Measurements from ENCODE around the gene FMO4.
"Not testable (repeated sequence)": the region's sequence is repeated elsewhere in the genome, so short reads cannot be mapped to it uniquely, and the experiment has no call there.

FMO4 gene

DNA sequence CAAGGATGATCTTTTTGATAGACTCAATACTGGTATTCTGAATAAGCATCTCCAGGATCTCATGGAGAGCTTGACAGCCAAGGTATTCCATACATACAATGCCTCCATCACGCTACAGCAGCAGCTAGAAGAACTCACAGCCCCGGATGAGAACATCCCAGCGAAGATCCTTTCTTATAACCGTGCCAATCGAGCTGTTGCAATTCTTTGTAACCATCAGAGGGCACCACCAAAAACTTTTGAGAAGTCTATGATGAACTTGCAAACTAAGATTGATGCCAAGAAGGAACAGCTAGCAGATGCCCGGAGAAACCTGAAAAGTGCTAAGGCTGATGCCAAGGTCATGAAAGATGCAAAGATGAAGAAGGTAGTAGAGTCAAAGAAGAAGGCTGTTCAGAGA lies 25.4 kb downstream of the FMO4 start:
- not testable (repeated sequence) for DNase-seq

DNA sequence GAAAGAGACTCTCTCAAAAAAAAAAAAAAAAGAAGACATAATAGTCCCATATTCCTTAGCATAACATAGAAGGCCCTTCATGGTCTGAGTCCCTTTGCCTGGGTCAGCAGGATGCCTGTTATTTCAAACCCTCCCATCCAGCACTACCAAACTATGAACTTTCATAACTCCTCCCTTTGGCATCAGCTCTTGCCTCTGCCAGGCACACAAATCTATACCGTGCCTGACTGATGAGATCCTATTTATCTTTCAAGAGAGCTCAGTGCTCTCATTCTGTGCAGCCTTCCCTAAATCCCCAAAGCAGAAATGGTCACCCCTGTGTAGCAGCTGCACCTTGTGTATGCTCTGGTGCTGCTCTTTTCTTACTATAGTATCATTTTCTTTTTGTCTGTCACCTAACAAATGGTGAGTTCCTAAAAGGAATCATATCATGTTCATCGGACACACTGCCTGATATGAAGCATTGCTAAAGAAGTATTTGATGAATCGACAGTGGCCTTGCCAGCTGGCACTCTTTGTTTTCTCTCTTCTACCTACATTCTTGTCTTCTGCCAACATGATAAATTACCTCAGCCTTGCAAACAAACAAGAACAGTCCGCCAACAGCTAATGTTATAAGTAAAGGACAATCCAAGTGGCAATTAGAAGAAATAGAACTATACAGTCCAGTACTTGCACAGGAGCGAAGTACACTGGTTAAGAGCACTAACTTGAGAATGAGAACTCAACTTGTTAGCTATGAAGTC lies 29.9 kb downstream of the FMO4 start:
- DNase-seq: no peak

DNA sequence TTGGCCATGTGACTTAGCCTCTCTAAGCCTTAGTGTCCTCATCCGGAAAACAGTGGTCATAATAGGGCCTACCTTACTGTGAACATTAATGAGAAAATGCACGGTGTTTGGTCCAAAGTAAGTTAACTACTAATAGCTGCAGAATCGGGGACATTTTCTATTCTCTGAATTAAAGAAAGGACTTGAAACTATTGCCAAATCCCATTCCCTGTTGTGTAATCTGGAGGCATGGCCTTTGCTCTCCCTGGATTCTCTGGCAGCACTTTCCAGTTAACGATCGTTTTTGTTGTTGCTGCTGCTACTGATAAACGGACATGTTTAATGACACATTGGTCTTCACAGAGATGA lies 30.5 kb downstream of the FMO4 start:
- no peak for DNase-seq

DNA sequence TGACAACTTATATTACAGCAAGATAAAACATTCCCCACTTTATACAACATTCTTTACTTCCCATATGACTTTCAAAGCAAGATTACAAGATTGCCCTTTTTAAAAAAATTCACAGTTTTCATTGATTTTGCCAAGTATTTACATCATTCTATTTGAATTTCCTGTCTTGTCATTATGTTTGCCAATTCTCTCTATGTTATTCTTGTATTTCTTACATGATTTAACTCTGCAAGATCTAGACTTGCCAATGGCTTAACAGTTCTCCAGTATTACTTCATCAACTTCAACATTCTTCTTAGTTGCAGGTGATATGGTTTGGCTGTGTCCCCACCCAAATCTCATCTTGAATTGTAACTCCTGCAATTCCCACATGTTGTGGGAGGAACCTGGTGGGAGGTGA lies 31.6 kb downstream of the FMO4 start:
- no peak for DNase-seq

DNA sequence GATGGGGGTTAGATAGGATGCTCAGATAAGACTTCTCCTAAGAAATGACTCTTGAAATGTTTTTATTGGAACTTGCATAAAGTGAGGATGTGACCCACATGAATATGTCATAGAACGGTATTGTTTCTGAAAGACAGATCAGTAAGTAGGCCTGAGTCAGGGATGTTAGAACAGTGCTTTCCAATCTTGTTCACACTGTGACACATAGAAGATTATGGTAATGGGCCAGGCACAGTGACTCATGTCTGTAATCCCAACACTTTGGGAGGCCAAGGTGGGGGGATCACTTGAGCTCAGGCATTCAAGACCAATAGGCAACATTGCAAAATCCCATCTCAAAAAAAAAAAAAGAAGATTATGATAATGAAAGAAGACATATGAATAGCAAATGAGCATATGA lies 32.9 kb downstream of the FMO4 start:
- no peak for DNase-seq

DNA sequence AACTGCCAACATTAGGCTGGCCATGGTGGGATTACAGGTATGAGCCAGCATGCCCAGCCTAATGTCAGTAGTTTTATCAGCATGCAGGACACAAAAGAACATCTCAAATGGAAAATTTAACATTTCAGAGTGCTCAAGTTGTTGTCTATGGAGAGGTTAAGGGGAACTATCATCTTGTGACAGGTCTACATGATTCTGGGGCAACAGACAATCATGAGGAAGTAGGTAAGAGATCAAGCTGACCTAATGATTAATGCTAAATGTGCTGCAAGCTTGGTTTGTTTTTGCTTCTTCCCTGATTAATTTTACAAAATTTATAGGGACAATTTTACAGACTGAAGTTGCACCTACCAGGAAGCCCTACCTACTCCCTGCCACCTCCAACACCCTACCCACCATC lies 36.6 kb downstream of the FMO4 start:
- no peak for DNase-seq

DNA sequence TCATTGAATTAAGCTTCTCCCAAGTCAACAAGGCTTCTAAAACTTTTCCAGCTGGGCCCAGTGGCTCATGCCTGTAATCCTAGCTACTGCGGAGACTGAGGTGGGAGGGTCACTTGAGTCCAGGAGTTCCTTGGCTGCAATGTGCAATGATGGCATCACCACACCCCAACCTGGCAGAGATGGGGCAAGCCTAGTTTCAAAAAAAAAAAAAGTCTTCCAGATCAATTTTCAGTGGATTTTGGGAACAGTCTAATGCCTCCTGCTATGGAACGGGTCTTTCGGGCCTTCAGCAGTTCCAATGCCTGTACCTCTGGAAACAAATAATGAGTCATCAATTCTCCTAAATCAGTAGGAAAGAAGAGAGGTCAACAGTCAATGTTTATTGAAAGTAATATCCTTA lies 38.0 kb downstream of the FMO4 start:
- DNase-seq: no peak

DNA sequence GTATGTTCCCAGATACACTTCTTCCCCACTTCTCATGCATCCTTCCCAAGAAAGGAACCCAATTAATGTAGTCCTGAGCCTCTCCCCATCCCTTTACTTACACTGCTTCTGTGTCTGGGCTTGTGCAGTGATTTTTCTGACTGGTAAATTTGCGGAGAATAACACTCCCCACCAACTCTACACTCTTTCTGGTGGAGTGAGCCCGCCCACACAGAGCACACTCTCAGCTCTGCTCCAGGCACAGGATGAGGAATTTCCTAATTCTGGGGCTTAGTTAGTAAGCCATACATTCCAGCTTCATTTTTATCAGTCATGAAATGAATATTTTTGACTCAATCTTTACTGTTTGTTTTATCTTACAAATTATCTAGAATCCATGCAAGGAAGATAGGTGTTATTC lies 38.6 kb downstream of the FMO4 start:
- no peak for DNase-seq

DNA sequence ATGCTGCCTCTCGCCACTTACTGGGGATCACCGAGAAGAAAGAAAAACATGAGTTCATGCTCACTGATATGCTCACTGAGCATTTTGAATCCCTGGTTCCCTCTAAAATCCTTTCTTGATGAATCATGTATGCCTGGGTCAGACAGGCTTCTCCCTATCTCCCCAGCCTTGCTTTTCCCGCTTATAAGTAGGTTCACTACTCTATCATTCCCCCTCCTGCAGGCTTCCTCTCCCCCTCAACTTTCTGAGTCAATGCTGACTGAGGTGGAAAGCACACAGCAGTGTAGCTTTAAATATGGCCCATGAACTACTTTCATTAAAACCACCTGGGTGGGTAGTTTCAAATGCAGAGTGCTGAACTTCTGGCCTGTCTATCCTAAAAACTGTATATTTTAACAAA lies 41.7 kb downstream of the FMO4 start:
- DNase-seq: no peak

DNA sequence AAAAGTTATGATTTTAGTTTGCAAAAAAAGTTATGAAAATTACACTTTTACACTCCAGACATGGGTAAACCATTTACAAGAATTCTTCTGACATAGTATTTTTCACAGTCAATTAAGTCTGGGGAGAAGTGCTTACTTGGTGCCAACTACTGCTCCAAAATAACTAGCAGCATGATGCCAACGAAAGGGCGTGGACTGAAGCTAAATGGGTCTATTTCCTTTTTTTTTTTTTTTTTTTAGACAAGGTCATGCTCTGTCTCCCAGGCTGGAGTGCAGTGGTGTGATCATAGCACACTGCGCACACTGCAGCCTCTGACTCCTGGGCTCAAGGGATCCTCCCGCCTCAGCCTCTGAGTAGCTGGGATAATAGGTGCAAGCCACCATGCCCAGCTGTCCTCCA lies 43.2 kb downstream of the FMO4 start:
- no peak for DNase-seq

DNA sequence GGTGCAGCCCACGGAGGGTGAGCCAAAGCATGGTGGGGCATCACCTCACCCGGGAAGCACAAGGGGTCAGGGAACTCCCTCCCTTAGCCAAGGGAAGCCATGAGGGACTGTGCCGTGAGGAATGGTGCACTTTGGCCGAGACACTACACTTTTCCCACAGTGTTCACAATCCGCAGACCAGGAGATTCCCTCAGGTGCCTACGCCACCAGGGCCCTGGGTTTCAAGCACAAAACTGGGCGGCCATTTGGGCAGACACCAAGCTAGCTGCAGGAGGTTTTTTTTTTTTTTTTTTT lies 45.3 kb downstream of the FMO4 start:
- not testable (repeated sequence) for DNase-seq

DNA sequence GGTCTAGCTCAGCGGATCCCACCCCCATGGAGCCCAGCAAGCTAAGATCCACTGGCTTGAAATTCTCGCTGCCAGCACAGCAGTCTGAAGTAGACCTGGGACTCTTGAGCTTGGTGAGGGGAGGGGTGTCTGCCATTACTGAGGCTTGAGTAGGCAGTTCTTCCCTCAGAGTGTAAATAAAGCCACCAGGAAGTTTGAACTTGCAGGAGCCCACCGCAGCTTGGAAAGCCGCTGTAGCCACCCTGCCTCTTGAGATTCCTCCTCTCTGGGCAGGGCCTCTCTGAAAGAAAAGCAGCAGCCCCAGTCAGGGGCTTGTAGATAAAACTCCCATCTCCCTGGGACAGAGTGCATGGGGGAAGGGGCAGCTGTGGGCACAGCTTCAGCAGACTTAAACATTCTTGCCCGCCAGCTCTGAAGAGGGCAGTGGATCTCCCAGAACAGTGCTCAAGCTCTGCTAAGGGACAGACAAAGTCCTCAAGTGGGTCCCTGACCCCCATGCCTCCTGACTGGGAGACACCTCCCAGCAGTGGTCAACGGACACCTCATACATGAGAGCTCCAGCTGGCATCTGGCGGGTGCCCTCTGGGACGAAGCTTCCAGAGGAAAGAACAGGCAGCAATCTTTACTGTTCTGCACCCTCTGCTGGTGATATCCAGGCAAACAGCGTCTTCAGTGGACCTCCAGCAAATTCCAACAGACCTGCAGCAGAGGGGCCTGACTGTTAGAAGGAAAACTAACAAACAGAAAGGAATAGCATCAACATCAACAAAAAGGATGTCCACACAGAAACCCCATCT lies 45.9 kb downstream of the FMO4 start:
- not testable (repeated sequence) for DNase-seq

DNA sequence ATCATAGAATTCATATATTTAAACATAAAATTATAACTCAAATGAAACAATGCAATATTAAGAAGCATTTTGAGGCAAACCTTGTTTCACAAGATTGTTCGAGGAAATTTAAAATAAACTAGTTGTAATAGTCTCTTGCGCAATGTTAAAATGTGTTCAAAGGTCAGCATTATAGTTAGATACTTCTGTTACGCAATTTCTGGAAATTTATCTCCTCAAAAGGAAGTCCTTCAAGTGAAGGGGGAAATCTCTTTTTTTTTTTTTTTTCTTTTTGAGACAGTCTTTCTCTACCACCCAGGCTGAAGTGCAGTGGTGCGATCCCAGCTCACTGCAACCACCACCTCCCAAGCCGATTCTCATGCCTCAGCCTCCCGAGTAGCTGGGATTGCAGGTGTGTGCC lies 52.1 kb downstream of the FMO4 start:
- no peak for DNase-seq

DNA sequence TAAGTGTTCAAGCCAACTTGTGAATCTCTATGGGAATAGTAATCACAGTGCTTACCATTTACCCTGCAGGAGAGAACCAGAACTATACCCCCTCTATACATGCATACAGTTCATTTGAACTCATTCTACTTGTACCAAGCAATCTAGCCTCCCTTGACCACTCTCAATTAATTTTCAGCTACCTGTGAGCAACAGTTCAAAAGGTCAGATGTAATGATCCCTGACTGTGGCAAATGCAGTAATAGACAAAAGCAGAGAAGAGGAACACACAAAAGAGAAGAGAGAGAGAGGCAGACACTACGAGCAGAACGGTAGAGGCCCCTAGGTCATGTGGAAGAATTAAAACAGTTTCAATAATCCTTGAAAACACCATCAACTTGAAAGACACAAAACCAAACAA lies 52.8 kb downstream of the FMO4 start:
- no peak for DNase-seq

DNA sequence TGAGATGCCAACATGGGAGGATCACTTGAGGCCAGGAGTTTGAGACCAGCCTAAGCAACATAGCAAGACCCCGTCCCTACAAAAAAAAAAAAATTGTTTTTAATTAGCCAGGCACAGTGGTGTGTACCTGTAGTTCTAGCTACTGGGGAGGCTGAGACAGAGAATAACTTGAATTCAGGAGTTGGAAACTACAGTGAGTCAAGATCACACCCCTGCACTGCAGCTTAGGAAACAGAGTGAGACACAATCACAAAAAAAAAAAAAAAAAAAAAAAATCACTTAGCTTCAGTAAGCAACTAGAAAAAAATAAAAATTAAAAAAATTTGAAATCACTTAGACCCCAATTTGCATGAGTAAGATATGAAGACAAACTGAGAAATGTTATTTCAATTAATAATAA lies 53.5 kb downstream of the FMO4 start:
- DNase-seq: no peak

DNA sequence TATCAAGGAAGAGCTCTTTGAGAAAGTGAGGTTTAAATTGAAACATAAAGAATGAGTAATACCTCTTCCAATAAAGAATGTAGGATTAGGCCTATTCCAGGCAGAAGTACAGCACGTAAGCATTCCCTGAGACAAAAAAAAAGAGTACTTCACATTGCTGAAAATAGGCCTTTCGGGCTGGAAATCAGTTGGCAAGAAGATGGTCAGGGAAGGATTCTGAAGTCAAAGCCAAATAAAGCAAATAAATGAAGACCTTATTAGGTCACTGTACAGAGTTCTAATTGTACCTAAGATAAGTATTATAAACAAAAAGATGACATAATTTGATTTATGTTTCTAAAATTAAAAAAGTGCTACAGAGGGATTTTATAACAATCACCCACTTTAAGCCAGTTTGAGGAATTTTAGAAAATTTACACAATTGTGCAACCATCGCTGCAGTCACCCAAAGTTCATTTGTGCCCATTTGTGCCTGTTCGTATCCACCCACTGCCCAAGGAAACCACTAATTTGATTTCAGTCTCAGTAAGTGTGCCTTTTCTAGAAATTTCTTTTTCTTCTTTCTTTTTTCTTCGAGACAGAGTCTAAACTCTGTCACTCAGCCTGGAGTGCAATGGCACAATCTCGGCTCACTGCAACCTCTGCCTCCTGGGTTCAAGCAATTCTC lies 58.6 kb downstream of the FMO4 start:
- no peak for DNase-seq

DNA sequence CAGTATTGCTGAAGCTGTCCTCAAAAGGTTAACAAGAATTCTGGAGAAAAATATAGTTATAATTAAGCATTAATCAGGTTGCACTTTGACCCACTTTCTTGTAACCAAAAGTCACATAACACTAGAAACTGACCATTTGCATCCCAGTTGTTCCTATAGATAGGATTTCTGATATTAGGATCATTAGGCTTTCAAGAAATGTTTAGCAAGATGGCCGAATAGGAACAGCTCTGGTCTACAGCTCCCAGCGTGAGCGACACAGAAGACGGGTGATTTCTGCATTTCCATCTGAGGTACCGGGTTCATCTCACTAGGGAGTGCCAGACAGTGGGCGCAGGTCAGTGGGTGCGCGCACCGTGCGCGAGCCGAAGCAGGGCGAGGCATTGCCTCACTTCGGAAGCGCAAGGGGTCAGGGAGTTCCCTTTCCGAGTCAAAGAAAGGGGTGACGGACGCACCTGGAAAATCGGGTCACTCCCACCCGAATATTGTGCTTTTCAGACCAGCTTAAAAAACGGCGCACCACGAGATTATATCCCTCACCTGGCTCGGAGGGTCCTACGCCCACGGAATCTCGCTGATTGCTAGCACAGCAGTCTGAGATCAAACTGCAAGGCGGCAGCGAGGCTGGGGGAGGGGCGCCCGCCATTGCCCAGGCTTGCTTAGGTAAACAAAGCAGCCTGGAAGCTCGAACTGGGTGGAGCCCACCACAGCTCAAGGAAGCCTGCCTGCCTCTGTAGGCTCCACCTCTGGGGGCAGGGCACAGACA lies 59.6 kb downstream of the FMO4 start:
- not testable (repeated sequence) for DNase-seq

DNA sequence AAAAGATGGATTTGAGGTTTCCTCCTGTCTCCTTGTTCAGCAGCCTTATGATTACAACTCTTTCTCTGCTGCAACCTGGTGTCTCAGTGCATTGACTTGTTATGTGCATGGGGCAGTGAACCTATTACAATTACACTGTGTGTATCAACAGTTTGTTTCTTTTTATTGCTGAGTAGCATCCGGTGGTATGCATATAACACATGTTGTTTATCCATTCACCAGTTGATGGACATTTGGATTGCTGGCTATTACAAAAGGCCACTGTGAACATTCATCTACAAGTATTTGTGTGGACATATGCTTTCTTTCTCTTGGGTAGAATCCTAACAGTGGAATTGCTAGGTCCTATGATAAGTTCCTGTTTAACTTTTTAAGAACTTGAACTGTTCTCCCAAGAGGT lies 65.9 kb downstream of the FMO4 start:
- DNase-seq: no peak

DNA sequence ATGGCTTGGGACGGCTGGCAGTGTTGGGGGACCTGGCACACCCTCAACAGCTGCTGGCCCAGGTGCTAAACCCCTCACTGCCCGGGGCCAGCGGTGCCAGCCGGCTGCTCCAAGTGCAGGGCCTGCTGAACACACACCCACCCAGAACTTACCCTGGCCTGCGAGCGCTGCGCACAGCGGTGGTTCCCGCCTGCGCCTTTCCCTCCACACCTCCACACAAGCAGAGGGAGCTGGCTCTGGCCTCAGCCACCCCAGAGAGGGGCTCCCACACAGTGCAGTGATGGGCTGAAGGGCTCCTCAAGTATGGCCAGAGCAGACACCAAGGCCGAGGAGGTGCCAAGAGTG lies 67.9 kb downstream of the FMO4 start:
- no peak for DNase-seq

DNA sequence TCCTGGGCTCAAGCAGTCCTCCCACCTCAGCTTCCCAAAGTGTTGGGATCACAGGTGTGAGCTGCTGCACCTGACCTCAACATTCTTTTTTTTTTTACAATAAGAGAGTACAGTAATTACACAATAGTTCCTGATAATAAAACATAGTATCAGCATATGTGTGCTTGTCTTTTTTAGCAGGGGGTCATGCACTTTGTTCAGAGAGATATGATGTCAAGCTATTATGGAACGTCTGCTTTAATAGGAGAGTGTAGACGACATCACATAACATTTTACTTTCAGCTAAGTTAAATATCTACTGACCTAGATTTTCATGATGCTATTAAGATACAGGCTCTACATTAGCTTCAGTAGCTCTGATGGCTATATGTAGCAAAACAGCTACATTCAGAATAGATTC lies 70.5 kb downstream of the FMO4 start:
- DNase-seq: no peak

DNA sequence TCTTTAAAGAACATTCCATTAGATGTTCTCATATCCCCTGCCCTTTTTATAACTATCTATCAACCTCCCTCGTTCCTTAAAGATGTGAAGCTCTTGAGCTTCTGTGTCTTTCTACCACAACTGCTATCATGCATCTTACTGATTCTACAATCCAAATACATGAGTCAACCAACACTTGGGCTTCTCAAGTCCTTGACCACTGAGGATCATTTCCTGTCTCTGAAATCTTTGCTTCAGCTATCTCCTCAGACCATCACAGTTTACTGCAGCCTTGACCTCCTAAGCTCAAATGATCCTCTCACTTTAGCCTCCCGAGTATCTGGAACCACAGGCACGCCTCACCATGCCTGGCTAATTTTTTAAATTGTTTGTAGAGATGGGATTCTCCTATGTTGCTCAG lies 75.2 kb downstream of the FMO4 start:
- DNase-seq: no peak

DNA sequence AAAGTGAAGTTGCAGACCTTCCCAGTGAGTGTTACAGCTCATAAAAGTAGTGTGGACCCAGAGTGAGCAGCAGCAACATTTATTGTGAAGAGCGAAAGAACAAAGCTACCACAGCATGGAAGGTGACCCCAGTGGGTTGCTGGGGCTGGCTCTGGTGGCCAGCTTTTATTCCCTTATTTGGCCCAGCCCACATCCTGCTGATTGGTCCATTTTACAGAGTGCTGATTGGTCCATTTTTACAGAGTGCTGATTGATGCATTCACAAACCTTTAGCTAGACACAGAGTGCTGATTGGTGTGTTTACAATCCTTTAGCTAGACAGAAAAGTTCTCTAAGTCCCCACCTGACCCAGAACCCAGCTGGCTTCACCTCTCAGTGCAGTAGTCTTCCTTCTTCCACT lies 76.8 kb downstream of the FMO4 start:
- DNase-seq: not testable (repeated sequence)

All from CD4-positive, alpha-beta T cell treated with Interleukin-12 subunit alpha and Interleukin-12 subunit beta, for 1 hour (primary cell).